Dedifferentiated amniotic fluid mesenchymal stem cell (primary cell): ENCODE results near the gene GCKR.
"Not testable (repeated sequence)": the region's sequence is repeated elsewhere in the genome, so short reads cannot be mapped to it uniquely, and the experiment has no call there.

Experiments used
- DNase-seq: peaks from one replicate; pipeline ENCODE4 v3.0.0-alpha.2; 2016; ENCODE audit errors: extremely low spot score

Gene GCKR

GRCh38 chr2:27507293-27507692, 10.7 kb downstream of the GCKR start:
- DNase-seq, result no peak

GRCh38 chr2:27509326-27509725, 12.7 kb downstream of the GCKR start:
- peak; percentile 31 for DNase-seq

- no peak for DNase-seq
Observed at GRCh38 chr2:27518113-27518781, 21.6 kb downstream of the GCKR start.

- DNase-seq, result no peak
Observed at GRCh38 chr2:27518782-27519113, 22.1 kb downstream of the GCKR start.

GRCh38 chr2:27520316-27520715, 23.7 kb downstream of the GCKR start:
- DNase-seq, result no peak

DNA sequence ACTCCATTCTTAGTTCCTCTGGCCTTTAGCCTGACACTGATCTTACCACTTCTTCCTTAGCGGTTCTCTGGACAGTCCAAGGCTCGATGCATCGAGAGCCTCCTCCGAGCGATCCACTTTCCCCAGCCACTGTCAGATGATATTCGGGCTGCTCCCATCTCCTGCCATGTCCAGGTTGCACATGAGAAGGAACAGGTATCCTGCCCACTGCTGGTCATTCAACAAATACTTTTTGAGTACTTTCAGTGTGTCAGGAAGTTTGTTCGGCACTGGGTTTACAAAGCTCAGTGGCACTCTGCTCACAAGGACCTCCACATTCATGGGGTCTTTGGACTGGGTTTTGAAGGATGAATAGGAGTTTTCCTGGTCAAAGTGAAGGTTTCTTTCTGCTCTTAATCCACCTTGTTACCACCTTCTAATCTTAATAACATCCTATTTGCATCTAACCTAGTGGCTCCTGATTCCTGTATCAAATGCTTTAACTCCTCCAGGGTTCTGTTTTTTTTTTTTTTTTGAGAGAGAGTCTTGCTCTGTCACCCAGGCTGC, 25.8 kb downstream of the GCKR start:
- DNase-seq, result no peak

GRCh38 chr2:27527182-27527581, 30.5 kb downstream of the GCKR start:
- no peak for DNase-seq

GRCh38 chr2:27531983-27532382, 35.3 kb downstream of the GCKR start:
- no peak for DNase-seq

DNA sequence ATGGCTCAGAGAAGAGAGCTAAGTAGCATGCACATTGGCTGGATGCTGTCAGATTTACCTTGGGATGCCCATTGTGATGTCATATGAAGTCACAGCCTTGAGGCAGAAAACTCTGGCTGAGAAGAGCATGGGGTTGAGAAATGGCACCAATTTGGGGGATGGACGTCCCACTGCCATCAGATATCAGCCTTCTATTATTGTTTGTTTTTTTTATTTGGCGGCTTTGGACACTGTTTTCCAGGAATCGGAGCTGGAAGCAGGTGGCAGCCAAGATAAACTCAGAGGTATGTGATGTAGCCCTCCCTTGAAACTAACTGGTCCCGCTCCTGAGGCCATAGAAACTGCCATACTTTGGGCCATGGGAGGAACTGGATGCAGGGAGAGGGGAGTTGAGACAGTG, 40.6 kb downstream of the GCKR start:
- DNase-seq, result no peak

DNA sequence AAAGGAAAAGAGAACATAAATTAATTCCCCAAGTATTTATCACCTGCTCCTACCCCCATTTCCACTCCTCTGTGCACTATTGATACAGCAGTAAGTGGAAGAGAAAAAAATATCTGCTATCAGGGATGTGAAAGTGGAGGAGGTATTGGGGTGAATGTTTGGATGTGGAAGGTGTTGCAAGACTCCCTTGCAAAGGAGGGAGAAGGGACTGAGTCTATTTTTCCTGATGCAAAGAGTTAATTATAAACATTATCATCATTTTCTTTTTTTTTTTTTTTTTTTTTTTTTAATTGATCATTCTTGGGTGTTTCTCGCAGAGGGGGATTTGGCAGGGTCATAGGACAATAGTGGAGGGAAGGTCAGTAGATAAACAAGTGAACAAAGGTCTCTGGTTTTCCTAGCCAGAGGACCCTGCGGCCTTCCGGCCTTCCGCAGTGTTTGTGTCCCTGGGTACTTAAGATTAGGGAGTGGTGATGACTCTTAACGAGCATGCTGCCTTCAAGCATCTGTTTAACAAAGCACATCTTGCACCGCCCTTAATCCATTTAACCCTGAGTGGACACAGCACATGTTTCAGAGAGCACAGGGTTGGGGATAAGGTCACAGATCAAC, 42.3 kb downstream of the GCKR start:
- not testable (repeated sequence) for DNase-seq

DNA sequence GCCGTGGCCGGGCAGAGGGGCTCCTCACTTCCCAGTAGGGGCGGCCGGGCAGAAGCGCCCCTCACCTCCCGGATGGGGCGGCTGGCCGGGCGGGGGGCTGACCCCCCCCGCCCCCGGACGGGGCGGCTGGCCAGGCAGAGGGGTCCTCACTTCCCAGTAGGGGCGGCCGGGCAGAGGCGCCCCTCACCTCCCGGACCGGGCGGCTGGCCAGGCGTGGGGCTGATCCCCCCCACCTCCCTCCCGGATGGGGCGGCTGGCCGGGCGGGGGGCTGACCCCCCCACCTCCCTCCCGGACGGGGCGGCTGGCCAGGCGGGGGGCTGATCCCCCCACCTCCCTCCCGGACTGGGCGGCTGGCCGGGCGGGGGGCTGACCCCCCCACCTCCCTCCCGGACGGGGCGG, 43.0 kb downstream of the GCKR start:
- not testable (repeated sequence) for DNase-seq

- DNase-seq, result no peak
Observed at GRCh38 chr2:27544143-27544821, 47.6 kb downstream of the GCKR start.

GRCh38 chr2:27545348-27546141, 48.9 kb downstream of the GCKR start:
- DNase-seq, result no peak

DNA sequence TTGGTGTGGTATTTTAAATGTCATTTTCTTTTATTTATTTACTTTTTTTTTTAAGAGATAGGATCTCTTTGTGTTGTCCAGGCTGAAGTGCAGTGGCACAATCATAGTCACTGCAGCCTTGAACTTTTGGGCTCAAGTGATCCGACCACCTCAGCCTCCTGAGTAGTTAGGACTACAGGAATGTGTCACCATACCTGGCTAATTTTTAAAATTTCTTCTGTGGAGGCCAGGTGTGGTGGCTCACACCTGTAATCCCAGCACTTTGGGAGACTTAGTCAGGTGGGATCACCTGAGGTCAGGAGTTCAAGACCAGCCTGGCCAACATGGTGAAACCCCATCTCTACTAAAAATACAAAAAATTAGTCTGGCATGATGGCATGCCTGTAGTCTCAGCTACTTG, 52.7 kb downstream of the GCKR start:
- no peak for DNase-seq

DNA sequence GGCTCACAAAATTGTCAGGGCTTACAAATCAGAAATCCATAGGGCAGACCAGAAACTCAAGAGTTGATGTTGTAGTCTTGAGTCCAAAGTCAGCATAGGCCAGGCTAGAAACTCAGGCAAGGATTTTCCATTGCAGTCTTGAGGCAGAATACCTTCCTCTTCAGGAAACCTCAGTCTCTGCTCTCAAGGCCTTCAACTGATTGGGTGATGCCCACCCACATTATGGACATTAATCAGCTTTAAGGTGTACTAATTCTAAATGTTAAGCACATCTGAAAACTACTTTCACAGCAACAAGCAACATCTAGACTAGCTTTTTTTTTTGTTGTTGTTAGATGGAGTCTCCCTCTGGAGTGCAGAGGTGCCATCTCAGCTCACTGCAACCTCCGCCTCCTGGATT, 54.9 kb downstream of the GCKR start:
- DNase-seq, result no peak

DNA sequence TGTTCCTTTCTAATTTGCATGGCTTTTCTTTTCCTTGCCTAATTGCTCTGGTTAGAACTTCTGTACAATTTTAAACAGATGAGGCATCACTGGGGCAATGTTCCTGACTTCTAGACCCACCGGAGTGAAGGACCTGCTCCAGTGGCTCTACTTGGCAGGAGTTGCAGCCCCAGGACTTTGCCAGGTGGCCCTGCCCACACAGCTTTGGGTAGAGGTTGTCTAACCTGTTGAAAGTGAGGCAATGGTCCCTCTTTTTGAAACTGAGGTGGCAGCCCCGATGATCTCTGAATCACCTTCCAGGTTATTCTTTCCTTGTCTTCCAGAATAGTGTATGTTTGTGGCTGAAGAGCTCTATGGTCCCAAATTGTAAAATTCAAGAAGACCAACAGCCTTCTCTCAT, 56.3 kb downstream of the GCKR start:
- no peak for DNase-seq

DNA sequence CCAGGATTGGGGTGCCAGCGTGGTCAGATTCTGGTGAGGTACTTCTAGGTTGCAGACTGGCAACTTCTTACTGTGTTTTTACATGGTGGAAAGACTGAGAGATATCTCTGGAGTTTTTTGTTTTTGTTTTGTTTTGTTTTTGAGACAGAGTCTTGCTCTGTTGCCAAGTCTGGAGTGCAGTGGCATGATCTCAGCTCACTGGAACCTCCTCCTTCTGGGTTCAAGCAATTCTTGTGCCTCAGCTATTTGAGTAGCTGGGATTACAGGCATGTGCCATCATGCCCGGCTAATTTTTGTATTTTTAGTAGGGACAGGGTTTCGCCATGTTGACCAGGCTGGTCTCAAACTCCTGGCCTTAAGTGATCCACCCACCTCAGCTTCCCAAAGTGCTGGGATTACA, 57.8 kb downstream of the GCKR start:
- DNase-seq, result not testable (repeated sequence)

- no peak for DNase-seq
Observed at GRCh38 chr2:27559228-27559627, 62.6 kb downstream of the GCKR start.

GRCh38 chr2:27561060-27561459, 64.4 kb downstream of the GCKR start:
- no peak for DNase-seq

- DNase-seq, result no peak
Observed at GRCh38 chr2:27566628-27567027, 70.0 kb downstream of the GCKR start.

DNA sequence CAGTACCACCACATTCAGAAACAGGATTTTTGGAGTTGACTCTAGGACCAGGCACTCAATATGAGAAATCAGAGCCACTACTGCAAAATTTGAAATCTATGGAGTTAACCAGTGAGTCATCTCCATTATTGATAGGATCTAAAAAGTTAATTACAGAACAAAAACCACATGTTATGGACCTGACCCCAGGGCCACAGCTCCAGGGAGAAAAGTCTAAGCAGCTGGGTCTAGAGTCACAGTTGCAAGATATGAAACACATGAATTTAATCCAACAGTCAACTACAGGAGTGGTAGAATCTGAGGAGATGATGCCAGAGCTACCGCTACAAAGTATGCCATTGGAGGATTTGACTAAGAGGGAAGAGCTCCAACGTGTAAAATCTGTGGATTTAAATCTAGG, 72.8 kb downstream of the GCKR start:
- DNase-seq, result no peak

DNA sequence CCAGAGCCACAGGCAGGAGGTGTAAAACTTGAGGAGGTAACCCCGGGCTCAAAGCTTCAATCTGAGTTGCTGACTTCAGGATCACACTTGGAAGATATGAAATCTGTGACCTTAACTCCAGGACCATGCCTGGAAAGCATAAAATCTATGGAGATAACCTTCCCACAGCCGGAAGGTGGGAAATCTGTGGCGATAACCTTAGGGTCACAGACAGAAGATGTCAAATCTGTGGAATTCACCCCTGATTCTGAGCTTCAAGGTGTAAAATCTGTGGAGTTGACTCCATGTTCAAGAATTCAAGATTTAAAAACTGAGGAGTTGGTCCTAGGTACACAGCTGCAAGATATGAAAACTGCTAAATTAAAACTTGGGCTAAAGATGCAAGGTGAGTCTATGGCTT, 74.6 kb downstream of the GCKR start:
- DNase-seq, result no peak
